Measurements from ENCODE around the gene C11orf52. TPM values are rescaled to one million over a fixed set of nuclear protein-coding genes. Genes with fewer than 3 reads are reported as not detected.

Gene C11orf52, protein sequence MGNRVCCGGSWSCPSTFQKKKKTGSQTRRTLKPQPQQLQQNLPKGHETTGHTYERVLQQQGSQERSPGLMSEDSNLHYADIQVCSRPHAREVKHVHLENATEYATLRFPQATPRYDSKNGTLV
- total RNA-seq, result 1 to 10 TPM in 3 of 4 donors, not detected in 1; 3.5 to 7.5 (median 4.1) TPM

DNA sequence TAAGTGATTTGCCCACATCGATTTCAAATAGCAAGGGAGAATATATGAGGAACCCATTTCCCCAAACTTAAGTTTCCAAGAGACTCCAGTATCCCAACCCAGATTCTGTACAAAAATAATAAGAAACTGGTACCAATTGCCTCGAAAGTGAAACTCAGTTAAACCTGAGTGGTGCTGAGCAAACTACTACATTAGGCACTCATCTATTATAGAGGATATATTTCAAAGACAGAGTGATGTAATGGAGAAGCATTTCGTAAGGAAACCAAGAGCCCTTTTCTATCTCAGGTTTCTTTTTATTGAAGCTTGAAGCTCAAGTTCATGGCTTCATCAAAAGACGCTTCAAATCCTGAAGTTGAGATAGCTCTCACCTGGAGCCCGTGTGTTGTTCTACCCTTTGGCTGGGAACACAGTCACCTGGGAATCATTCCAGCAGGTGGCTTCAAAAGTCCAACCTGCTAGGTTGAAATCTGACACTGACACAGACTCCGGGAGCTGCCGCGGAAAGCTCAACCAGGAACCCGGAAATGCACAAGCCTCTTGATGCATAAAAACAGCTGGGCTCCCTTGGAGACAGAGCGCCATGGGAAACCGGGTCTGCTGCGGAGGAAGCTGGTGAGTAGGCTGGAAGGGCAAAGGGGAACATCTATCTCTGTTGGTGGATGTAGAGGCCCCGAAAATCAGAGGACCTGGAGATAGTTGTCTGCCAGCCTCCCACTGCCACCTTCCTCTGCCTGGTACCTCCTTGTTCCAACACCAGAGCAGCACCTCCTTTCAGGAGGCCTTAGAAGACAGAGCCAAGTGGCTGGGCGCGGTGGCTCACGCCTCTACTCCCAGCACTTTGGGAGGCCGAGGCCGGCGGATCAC lies at the start of gene C11orf52:
C11orf52 (plus strand) TSS at position 524 of the 867 bp plus-strand sequence; CDS start at position 584, 60 bp downstream.
- TF ChIP-seq, protein P1, sequence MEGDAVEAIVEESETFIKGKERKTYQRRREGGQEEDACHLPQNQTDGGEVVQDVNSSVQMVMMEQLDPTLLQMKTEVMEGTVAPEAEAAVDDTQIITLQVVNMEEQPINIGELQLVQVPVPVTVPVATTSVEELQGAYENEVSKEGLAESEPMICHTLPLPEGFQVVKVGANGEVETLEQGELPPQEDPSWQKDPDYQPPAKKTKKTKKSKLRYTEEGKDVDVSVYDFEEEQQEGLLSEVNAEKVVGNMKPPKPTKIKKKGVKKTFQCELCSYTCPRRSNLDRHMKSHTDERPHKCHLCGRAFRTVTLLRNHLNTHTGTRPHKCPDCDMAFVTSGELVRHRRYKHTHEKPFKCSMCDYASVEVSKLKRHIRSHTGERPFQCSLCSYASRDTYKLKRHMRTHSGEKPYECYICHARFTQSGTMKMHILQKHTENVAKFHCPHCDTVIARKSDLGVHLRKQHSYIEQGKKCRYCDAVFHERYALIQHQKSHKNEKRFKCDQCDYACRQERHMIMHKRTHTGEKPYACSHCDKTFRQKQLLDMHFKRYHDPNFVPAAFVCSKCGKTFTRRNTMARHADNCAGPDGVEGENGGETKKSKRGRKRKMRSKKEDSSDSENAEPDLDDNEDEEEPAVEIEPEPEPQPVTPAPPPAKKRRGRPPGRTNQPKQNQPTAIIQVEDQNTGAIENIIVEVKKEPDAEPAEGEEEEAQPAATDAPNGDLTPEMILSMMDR (IDR thresholded peaks at IDR 0.05; ENCODE audit: low read depth), result no peak

DNA sequence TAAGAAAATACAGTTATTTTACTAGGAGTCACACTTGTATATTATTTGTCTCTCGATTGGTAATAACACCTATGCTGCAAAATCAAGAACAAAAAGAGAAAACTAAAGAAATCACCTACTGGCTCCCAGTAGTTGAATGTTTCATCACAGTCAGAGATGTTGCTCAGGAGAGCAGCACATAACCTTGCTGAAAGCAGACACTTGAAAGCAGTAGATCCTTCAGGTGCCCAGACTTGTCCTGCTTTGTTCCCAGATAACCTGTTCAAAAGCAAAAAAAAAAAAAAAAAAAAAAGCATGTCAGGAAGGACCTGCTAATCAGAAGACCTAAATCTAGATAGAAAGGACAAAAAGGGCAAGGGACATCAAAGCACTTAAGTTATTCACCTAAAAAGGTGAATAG lies 48.6 kb upstream of the C11orf52 start:
- TF ChIP-seq, protein P1 (IDR thresholded peaks at IDR 0.05; ENCODE audit: low read depth), result no peak

DNA sequence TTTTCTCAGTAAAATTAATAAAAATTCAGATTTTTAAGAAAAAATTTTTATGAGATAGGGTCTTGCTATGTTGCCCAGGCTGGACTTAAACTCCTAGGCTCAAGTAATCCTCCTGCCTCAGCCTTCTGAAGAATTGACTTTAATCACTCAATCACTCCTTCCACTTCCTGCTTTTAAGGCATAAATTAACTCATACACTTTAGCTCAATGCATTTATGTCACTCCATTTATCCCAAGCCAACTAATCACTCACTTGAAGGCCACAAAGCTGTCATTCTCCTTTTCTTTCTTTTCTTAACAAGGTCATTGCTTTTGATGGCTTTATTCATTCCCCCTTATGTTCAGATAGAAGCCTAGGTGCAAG lies 48.2 kb upstream of the C11orf52 start:
- TF ChIP-seq, protein P1 (IDR thresholded peaks at IDR 0.05; ENCODE audit: low read depth), result no peak

DNA sequence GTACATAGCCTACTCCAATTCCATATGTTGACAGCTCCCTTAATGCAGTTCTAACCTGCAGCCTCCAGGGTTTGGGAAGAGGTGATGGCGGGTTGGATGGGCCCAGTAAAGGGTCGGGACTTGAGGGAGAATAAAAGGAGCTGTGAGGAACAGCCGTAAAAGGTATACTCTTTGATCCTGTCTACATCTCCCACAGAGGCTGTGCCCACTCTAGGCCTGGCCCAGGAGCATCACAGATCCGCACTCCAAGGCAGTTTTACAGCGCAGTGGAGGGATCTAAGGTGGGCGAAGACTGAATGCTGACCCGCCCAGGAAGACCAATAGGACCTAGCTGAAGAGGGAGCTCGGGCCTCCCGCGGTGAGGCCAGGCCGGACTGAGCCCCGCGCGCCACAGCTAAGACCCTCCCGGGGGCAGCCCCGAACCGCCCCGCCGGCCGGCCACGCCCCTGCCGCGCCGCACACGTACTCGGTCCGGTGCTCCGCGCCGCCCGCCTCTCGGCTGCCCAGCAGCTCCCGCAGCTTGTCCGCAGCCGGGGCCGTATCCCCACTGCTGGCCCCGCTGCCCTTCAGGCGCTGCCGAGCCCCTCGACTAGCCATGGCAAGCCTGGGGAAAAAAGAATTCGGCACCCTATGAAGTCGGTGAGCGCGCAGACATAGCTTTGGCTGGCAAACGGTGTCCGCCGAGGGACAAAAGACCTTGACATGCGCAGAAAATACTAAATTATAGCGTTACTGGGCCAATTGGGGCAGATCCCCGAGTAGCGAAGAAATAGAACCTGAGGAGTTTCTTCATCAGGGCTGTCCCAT lies 47.6 kb upstream of the C11orf52 start, which contains the start of gene ALG9:
ALG9 (minus strand) TSS at position 696 of the 807 bp plus-strand sequence; CDS start at position 597, 99 bp downstream.
- TF ChIP-seq, protein P1 (IDR thresholded peaks at IDR 0.05; ENCODE audit: low read depth), result no peak

DNA sequence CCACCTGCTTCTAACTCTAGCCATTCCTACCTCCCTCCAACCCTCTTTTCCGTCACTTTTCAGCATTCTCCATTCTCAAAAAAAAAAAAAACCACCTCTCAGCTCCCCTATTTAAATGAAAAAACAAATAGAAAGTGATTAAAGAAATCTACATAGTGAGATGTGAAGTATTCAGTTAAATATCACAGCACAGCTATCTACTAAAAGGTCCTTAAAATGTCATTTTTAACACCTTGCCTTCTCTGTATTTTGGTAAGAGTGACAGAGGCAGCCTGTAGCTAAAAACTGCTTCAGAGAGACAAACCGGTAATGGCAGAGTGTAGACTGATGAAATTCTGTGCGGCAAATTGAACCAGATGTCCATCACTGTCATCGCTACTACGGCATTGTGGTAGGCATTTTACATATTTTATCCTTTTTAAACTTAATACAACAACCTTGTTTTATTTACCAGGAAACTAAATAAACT lies 47.0 kb upstream of the C11orf52 start:
- TF ChIP-seq, protein P1 (IDR thresholded peaks at IDR 0.05; ENCODE audit: low read depth), result no peak

DNA sequence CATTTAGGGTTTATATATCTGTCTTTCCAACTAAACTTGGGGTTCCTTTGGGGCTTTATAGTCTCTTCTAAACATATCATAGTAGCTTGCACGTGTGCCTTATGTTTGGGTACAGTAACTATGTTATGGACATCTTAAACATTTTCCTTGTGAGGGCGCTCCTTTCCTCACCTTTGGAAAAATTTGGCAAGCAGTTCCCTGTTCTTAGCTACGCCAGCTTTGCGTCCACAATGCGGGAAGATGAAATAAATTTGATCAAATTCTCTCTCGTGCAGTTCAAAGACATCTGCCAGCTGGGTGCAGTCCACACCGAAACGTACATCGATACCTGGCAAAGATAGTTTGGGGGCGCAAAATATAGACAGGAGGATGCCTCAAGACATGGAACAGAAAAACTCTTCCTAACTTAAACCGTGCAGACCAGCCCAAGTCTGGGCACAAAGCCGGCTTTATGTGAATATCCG lies 40.3 kb upstream of the C11orf52 start:
- TF ChIP-seq, protein P1 (IDR thresholded peaks at IDR 0.05; ENCODE audit: low read depth), result no peak
